Measurements from ENCODE around the gene KIF22.

GRCh38 chr16:29806641-29807425 is 16.3 kb downstream of the KIF22 start:
- TF ChIP-seq POLR2A (IDR thresholded peaks at IDR 0.05): no peak
- TF ChIP-seq CTCF (IDR thresholded peaks at IDR 0.05): no peak

Measured in Peyer's patch (tissue), 4 donors.